ENCODE measurements around the gene CACNA1E. TPM values are rescaled to one million over a fixed set of nuclear protein-coding genes. Genes with fewer than 3 reads are reported as not detected.

The CACNA1E gene
- total and polyA plus RNA-seq, 7 experiments from 2014 or later = 0.07 TPM; not detected in 6

DNA sequence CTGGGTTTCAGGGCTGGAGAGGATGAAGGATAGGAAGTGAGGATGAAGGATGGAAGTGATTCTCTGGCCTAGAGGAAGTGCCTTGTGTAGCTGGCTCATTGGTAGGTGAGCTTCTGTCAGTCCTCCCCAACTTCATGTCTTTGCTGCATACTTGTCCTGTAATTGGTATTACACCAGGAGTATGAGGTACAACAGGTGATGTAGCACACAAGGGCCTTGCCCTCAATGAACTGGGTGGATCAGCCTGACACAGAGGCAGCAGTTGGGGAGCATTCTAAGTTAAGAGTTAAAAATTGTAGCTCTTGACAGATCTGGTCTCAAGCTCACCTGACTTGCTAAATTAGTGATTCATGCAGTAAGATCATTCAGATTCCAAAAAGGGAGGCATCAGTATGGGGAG lies 37.9 kb upstream of the CACNA1E start:
- Histone ChIP-seq H3K36me3 (ENCODE audit: control insufficient read depth in 2 of 3, insufficient read depth in 3 of 3, low read length in 3 of 3) (no peaks in the 10 kb centered on the region), H3K27ac (ENCODE audit: low read depth, low read length) (no peak overlapping the region), H3K4me3 (ENCODE audit: low read length) (no peak overlapping the region), H3K27me3 (ENCODE audit: control insufficient read depth in 2 of 2, insufficient read depth in 2 of 2, low read length in 2 of 2) (no peaks in the 10 kb centered on the region), H3K4me1 (ENCODE audit: control insufficient read depth in 2 of 2, insufficient read depth in 2 of 2, low read length in 2 of 2) (no peaks in the 10 kb centered on the region), H3K9me3 (ENCODE audit: control insufficient read depth in 2 of 3, low read length in 3 of 3) (no peaks in the 10 kb centered on the region)
- ChIA-PET CTCF (no interaction called here), POLR2A (no interaction called here)
- intact Hi-C loops (cut with micrococcal nuclease) = no loop called here
- H3K36me3 Mint-ChIP-seq = no peaks in the 10 kb centered on the region
- H3K27me3 Mint-ChIP-seq = peaks cover 0 to 15% (median 5%) of the 10 kb centered on the region in 5 donors
- ATAC-seq (no peak), DNase-seq (no peak)
- no peak overlapping the region for H3K4me3 Mint-ChIP-seq
- H3K9me3 Mint-ChIP-seq = peaks cover 0 to 5% (median 0%) of the 10 kb centered on the region in 11 donors
- no peak overlapping the region for H3K27ac Mint-ChIP-seq
- no peaks in the 10 kb centered on the region for H3K4me1 Mint-ChIP-seq

DNA sequence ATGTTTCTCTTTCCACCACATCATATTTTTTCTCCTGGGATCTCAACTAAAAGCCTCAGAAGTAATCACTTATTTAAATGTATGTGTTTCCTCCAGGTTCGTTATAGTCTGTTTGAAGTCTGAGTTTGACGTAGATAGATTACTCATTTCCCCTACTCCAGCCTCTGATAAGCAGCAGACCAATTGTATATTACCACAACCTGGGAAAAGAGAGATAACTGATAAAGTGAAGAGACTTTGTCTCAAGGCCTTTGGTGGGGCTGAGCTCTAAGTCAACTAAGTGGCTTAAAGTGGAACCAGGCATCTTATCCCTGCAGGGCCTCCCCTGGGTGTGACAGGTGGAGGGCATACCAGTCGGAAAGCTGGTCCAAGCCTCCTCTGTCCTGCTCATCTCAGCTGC lies 34.9 kb upstream of the CACNA1E start:
- ChIA-PET CTCF (no interaction called here), POLR2A (no interaction called here)
- no peak overlapping the region for H3K4me3 ChIP-seq (ENCODE audit: low read length)
- Mint-ChIP-seq H3K4me1 (no peaks in the 10 kb centered on the region), H3K9me3 (peaks cover 0 to 5% (median 0%) of the 10 kb centered on the region in 11 donors), H3K27me3 (peaks cover 0 to 15% (median 5%) of the 10 kb centered on the region in 5 donors), H3K36me3 (peaks cover 0 to 4% (median 0%) of the 10 kb centered on the region in 5 donors), H3K4me3 (no peak overlapping the region), H3K27ac (no peak overlapping the region)
- no peaks in the 10 kb centered on the region for H3K36me3 ChIP-seq (ENCODE audit: control insufficient read depth in 2 of 3, insufficient read depth in 3 of 3, low read length in 3 of 3)
- H3K27me3 ChIP-seq (ENCODE audit: control insufficient read depth in 2 of 2, insufficient read depth in 2 of 2, low read length in 2 of 2) = no peaks in the 10 kb centered on the region
- H3K4me1 ChIP-seq (ENCODE audit: control insufficient read depth in 2 of 2, insufficient read depth in 2 of 2, low read length in 2 of 2) = no peaks in the 10 kb centered on the region
- no peaks in the 10 kb centered on the region for H3K9me3 ChIP-seq (ENCODE audit: control insufficient read depth in 2 of 3, low read length in 3 of 3)
- DNase-seq = no peak
- intact Hi-C loops (cut with micrococcal nuclease) = no loop called here
- H3K27ac ChIP-seq (ENCODE audit: low read depth, low read length) = no peak overlapping the region
- ATAC-seq = no peak

DNA sequence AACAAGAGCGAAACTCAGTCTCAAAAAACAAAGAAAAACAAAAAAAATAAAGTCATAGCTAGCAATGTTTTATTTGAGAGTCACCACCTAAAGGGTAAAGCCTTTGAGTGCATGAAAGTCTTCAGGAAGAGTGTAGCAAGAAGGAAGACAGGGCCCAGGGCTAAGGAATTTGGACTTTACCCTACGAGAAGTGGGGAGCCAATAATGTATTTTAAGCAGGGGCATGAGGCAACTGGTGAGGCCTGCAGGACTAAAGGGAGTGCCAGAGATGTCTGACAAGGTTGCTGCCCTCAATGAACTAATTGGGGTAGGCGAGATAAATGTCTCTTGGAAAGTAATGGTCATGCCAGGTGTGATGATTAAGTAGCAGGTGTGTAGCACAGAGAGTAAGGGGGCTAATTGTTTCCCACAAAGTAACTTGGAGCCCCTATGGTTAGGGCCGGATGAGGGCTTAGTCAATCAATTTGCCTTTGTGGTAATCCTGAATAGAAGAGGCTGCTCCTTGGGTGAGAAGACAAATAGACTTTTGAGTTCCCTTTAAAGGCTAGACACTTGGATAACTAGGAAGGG lies 31.6 kb upstream of the CACNA1E start:
- ATAC-seq = no peak
- intact Hi-C loops (cut with micrococcal nuclease) = no loop called here
- no peaks in the 10 kb centered on the region for H3K9me3 ChIP-seq (ENCODE audit: control insufficient read depth in 2 of 3, low read length in 3 of 3)
- H3K4me1 Mint-ChIP-seq = no peaks in the 10 kb centered on the region
- H3K4me3 ChIP-seq (ENCODE audit: low read length) = no peak overlapping the region
- no peaks in the 10 kb centered on the region for H3K4me1 ChIP-seq (ENCODE audit: control insufficient read depth in 2 of 2, insufficient read depth in 2 of 2, low read length in 2 of 2)
- peaks cover 0 to 4% (median 0%) of the 10 kb centered on the region in 5 donors for H3K36me3 Mint-ChIP-seq
- ChIA-PET POLR2A (no interaction called here), CTCF (no interaction called here)
- H3K36me3 ChIP-seq (ENCODE audit: control insufficient read depth in 2 of 3, insufficient read depth in 3 of 3, low read length in 3 of 3) = no peaks in the 10 kb centered on the region
- no peak overlapping the region for H3K27ac Mint-ChIP-seq
- no peak overlapping the region for H3K27ac ChIP-seq (ENCODE audit: low read depth, low read length)
- H3K9me3 Mint-ChIP-seq = peaks cover 0 to 10% (median 0%) of the 10 kb centered on the region in 11 donors
- DNase-seq = no peak
- peaks cover 5 to 11% (median 8%) of the 10 kb centered on the region in 5 donors for H3K27me3 Mint-ChIP-seq
- no peak overlapping the region for H3K4me3 Mint-ChIP-seq
- no peaks in the 10 kb centered on the region for H3K27me3 ChIP-seq (ENCODE audit: control insufficient read depth in 2 of 2, insufficient read depth in 2 of 2, low read length in 2 of 2)

DNA sequence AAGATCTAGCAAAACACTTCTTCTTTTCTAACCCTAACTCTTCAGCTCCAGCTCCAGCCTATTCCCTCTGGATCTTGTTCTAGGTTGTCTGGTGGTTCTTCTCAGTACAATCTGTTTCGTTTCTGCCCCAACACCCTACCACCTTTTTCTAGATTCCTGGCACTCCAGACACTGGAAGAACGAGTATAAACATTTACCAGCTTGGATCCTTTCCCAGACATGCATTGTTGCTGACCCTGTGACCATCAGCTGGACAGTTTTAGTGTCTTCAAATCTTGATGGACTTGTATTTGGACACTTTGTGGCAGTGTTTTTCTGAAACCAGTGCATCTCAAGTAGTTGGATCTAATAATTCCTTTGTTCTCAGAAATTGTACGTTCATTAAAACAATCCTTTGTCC lies 30.6 kb upstream of the CACNA1E start:
- Mint-ChIP-seq H3K27ac (no peak overlapping the region), H3K36me3 (peaks cover 0 to 5% (median 0%) of the 10 kb centered on the region in 5 donors), H3K4me1 (no peaks in the 10 kb centered on the region), H3K4me3 (no peak overlapping the region), H3K27me3 (peaks cover 10 to 14% (median 12%) of the 10 kb centered on the region in 5 donors), H3K9me3 (peaks cover 0 to 17% (median 4%) of the 10 kb centered on the region in 11 donors)
- ChIA-PET CTCF (no interaction called here), POLR2A (no interaction called here)
- H3K4me1 ChIP-seq (ENCODE audit: control insufficient read depth in 2 of 2, insufficient read depth in 2 of 2, low read length in 2 of 2) = no peaks in the 10 kb centered on the region
- no peaks in the 10 kb centered on the region for H3K36me3 ChIP-seq (ENCODE audit: control insufficient read depth in 2 of 3, insufficient read depth in 3 of 3, low read length in 3 of 3)
- DNase-seq = no peak
- peaks cover 0 to 6% (median 0%) of the 10 kb centered on the region in 3 experiments for H3K9me3 ChIP-seq (ENCODE audit: control insufficient read depth in 2 of 3, low read length in 3 of 3)
- no peak for ATAC-seq
- no peak overlapping the region for H3K4me3 ChIP-seq (ENCODE audit: low read length)
- no peak overlapping the region for H3K27ac ChIP-seq (ENCODE audit: low read depth, low read length)
- intact Hi-C loops (cut with micrococcal nuclease) = no loop called here
- H3K27me3 ChIP-seq (ENCODE audit: control insufficient read depth in 2 of 2, insufficient read depth in 2 of 2, low read length in 2 of 2) = no peaks in the 10 kb centered on the region

DNA sequence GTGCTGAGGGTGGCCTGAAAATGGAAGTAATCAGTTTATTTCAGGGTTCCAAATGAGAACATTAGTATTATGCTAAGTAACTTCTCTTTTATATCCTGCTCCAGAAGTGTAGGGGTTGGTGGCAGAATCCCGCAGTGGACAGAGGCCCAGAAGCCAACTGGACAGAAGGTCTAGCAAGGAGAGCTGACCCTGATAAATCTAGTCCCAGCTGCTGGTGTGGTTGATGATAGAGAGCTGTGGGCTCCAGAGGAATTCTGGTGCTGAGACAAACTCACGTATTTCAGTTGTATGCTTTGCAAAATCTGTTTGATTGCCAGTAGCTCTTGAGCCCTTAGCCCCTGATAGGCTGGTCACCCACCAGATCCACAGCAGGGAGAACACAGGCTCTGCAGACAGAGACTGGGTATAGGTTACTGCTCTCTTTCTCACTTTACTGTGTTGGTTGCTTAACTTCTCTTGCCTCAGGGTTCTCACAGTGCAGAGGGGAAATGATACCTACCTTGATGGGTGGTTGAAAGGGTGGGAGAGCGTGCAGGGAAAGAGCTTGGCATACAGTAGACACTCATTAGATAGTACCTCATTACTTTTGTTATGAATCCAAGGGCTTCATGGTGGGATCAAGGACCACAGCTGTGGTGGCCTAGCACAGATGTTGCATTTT lies 29.6 kb upstream of the CACNA1E start:
- H3K9me3 ChIP-seq (ENCODE audit: control insufficient read depth in 2 of 3, low read length in 3 of 3) = peaks cover 0 to 6% (median 0%) of the 10 kb centered on the region in 3 experiments
- ATAC-seq (no peak), DNase-seq (no peak)
- no peak overlapping the region for H3K4me3 ChIP-seq (ENCODE audit: low read length)
- no peaks in the 10 kb centered on the region for H3K27me3 ChIP-seq (ENCODE audit: control insufficient read depth in 2 of 2, insufficient read depth in 2 of 2, low read length in 2 of 2)
- Mint-ChIP-seq H3K9me3 (peaks cover 0 to 13% (median 4%) of the 10 kb centered on the region in 11 donors), H3K27me3 (peaks cover 10 to 16% (median 13%) of the 10 kb centered on the region in 5 donors), H3K4me3 (no peak overlapping the region), H3K27ac (no peak overlapping the region), H3K4me1 (no peaks in the 10 kb centered on the region), H3K36me3 (peaks cover 0 to 5% (median 0%) of the 10 kb centered on the region in 5 donors)
- no peak overlapping the region for H3K27ac ChIP-seq (ENCODE audit: low read depth, low read length)
- POLR2A ChIA-PET = no interaction called here
- CTCF ChIA-PET = no interaction called here
- no peaks in the 10 kb centered on the region for H3K4me1 ChIP-seq (ENCODE audit: control insufficient read depth in 2 of 2, insufficient read depth in 2 of 2, low read length in 2 of 2)
- no peaks in the 10 kb centered on the region for H3K36me3 ChIP-seq (ENCODE audit: control insufficient read depth in 2 of 3, insufficient read depth in 3 of 3, low read length in 3 of 3)
- intact Hi-C loops (cut with micrococcal nuclease) = no loop called here

DNA sequence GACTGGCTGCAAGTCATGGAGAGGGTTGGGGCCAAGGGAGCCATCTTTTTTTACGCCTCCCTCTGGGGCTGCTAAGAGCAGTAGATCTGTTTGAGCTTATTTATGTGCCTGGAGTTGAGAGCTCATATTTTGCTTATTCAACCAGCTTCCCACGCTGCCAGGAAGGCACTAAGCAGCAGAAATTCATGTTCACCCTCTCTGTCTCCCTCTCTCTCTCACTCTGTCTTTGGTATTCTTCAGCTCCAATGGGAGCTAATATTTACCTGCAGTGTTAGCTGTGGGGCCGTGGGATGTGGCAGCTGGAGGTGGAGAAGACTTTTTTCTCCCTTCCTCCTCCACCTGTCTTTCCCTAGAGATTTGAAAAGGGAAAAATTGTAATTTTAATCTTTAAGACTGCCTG lies 26.8 kb upstream of the CACNA1E start:
- H3K36me3 ChIP-seq (ENCODE audit: control insufficient read depth in 2 of 3, insufficient read depth in 3 of 3, low read length in 3 of 3) = no peaks in the 10 kb centered on the region
- H3K27me3 ChIP-seq (ENCODE audit: control insufficient read depth in 2 of 2, insufficient read depth in 2 of 2, low read length in 2 of 2) = no peaks in the 10 kb centered on the region
- Mint-ChIP-seq H3K27me3 (peaks cover 4 to 18% (median 12%) of the 10 kb centered on the region in 5 donors), H3K36me3 (peaks cover 0 to 5% (median 0%) of the 10 kb centered on the region in 5 donors), H3K9me3 (peaks cover 0 to 13% (median 4%) of the 10 kb centered on the region in 11 donors), H3K4me1 (no peaks in the 10 kb centered on the region), H3K27ac (no peak overlapping the region), H3K4me3 (no peak overlapping the region)
- DNase-seq (no peak), ATAC-seq (no peak)
- no peak overlapping the region for H3K27ac ChIP-seq (ENCODE audit: low read depth, low read length)
- ChIA-PET CTCF (no interaction called here), POLR2A (no interaction called here)
- no peak overlapping the region for H3K4me3 ChIP-seq (ENCODE audit: low read length)
- intact Hi-C loops (cut with micrococcal nuclease) = no loop called here
- H3K9me3 ChIP-seq (ENCODE audit: control insufficient read depth in 2 of 3, low read length in 3 of 3) = peaks cover 0 to 6% (median 0%) of the 10 kb centered on the region in 3 experiments
- no peaks in the 10 kb centered on the region for H3K4me1 ChIP-seq (ENCODE audit: control insufficient read depth in 2 of 2, insufficient read depth in 2 of 2, low read length in 2 of 2)

DNA sequence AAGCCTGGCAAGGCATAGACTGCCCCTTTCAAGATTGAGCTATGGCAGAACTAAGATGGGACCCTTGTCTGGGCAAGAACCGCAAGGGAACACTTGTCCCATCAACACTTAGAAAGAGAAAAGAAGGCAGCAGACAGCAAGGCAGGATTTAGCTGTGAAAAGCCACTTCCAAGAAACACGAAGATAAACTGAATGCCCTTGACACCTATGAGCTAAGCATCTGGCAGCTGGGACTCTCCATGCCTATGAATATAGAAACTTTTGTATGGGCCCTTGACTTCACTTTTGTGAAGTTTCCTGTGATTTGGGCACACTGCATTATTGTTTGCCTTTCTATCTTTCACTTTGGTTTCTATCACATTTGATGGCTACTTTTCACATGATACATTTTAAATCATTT lies 24.9 kb upstream of the CACNA1E start:
- no peaks in the 10 kb centered on the region for H3K27me3 ChIP-seq (ENCODE audit: control insufficient read depth in 2 of 2, insufficient read depth in 2 of 2, low read length in 2 of 2)
- intact Hi-C loops (cut with micrococcal nuclease) = no loop called here
- peaks cover 4 to 21% (median 12%) of the 10 kb centered on the region in 5 donors for H3K27me3 Mint-ChIP-seq

More for the DNA sequence above, 24.9 kb upstream of the CACNA1E start:
- H3K9me3 ChIP-seq (ENCODE audit: control insufficient read depth in 2 of 3, low read length in 3 of 3) = peaks cover 0 to 6% (median 0%) of the 10 kb centered on the region in 3 experiments
- H3K27ac ChIP-seq (ENCODE audit: low read depth, low read length) = no peak overlapping the region
- DNase-seq = no peak
- H3K4me3 ChIP-seq (ENCODE audit: low read length) = no peak overlapping the region
- Mint-ChIP-seq H3K36me3 (peaks cover 0 to 5% (median 0%) of the 10 kb centered on the region in 5 donors), H3K4me1 (no peaks in the 10 kb centered on the region), H3K9me3 (peaks cover 0 to 13% (median 4%) of the 10 kb centered on the region in 11 donors), H3K27ac (no peak overlapping the region), H3K4me3 (no peak overlapping the region)
- POLR2A ChIA-PET = interaction anchor here (1.2 kb wide), 1 partner anchor 570 kb away, joined by 3 read pairs; no protein-coding TSS in a partner anchor
- no peaks in the 10 kb centered on the region for H3K4me1 ChIP-seq (ENCODE audit: control insufficient read depth in 2 of 2, insufficient read depth in 2 of 2, low read length in 2 of 2)
- CTCF ChIA-PET = no interaction called here
- no peak for ATAC-seq
- no peaks in the 10 kb centered on the region for H3K36me3 ChIP-seq (ENCODE audit: control insufficient read depth in 2 of 3, insufficient read depth in 3 of 3, low read length in 3 of 3)

Data from naive thymus-derived CD4-positive, alpha-beta T cell (primary cell).